ENCODE results near the gene HIVEP3.

- no peak for TF ChIP-seq CTCF (IDR thresholded peaks at IDR 0.05)
- no peak for TF ChIP-seq POLR2A (IDR thresholded peaks at IDR 0.05)
Observed at GRCh38 chr1:41568204-41568603, 350.5 kb downstream of the HIVEP3 start.
